ENCODE data around the gene LRRC8C.

The LRRC8C gene

DNA sequence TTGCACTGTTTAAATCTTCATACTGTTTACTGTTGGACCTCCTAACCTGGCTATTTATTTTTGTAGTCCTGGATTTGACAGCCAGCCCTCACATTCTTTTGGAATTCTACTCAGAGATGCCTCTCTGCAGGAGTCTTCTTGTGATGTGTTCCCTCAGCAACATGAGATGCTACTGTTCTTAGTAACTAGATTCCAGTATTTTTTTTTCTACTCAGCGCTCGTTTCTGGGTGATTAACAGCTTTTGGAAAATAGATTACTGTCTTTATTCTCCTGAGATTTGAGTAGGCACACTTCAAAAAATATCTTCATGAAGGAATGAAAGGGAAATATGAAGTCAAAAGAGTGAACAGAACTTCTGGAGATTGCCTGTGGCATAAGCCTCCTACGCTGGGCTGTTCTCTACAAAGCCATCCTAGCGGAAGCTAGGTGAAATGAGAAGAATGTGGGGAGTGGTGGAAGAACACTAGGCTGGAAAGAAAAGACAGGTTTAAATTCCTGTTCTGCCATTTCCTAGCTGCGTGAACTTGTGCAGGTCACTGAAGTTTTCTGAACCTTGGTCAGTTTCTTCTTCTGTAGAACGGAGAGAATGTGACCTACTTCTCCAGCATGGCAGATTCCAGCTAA lies 75.9 kb downstream of the LRRC8C start:
- WGBS, 2 donors (ENCODE audit: extremely low coverage in 2 of 2, insufficient read length in 2 of 2, insufficient replicate concordance in 1 of 2): no CpG with 5 or more reads among the region's 6 CpGs
- no peak overlapping the region for H3K4me3 ChIP-seq (ENCODE audit: low read length in 2 of 2)
- peaks cover 2 to 4% of the 10 kb centered on the region in 2 donors for H3K36me3 ChIP-seq (replicated peaks in 1 of 2; ENCODE audit: control insufficient read depth in 2 of 2, insufficient read depth in 2 of 2, low read length in 2 of 2)
- H3K27me3 ChIP-seq (ENCODE audit: control insufficient read depth in 3 of 3, insufficient read depth in 3 of 3, low read depth in 1 of 3, low read length in 3 of 3): no peaks in the 10 kb centered on the region
- H3K14ac ChIP-seq (ENCODE audit: low read length): no peak overlapping the region
- no peaks in the 10 kb centered on the region for H3K9me3 ChIP-seq (replicated peaks in 1 of 2; ENCODE audit: control insufficient read depth in 2 of 2, insufficient read depth in 1 of 2, low read depth in 1 of 2, low read length in 2 of 2)
- H2BK120ac ChIP-seq (ENCODE audit: low read depth, low read length): no peak overlapping the region
- H3K79me1 ChIP-seq (ENCODE audit: low read depth, low read length): no peaks in the 10 kb centered on the region
- peak overlapping the region; percentile 5 for H2AFZ ChIP-seq (ENCODE audit: low read length)
- DNase-seq (ENCODE audit: low spot score): no peak
- no peak overlapping the region for H3K4me2 ChIP-seq (ENCODE audit: insufficient read depth, low read length, poor library complexity, severe bottlenecking)
- H4K91ac ChIP-seq (ENCODE audit: low read depth, low read length, poor library complexity): no peak overlapping the region
- no peak overlapping the region for H2BK5ac ChIP-seq (ENCODE audit: low read length)
- no peak overlapping the region for H3K9ac ChIP-seq (ENCODE audit: low read depth, low read length, poor library complexity)
- no peak overlapping the region for H3K27ac ChIP-seq (replicated peaks; ENCODE audit: low read length)
- H3K18ac ChIP-seq (ENCODE audit: low read length): no peak overlapping the region
- no peak overlapping the region for H4K8ac ChIP-seq (ENCODE audit: low read depth, low read length)
- H3K23ac ChIP-seq (ENCODE audit: low read depth, low read length, poor library complexity): no peak overlapping the region
- H2AK5ac ChIP-seq (ENCODE audit: low read depth, low read length): no peak overlapping the region
- no peak overlapping the region for H3K4ac ChIP-seq (ENCODE audit: low read length)
- H3K4me1 ChIP-seq (ENCODE audit: control insufficient read depth in 2 of 2, insufficient read depth in 1 of 2, low read depth in 1 of 2, low read length in 2 of 2): peaks cover 4 to 7% of the 10 kb centered on the region in 2 donors
- H2BK15ac ChIP-seq (ENCODE audit: low read length): no peak overlapping the region
- H2BK12ac ChIP-seq (ENCODE audit: low read length): no peak overlapping the region

DNA sequence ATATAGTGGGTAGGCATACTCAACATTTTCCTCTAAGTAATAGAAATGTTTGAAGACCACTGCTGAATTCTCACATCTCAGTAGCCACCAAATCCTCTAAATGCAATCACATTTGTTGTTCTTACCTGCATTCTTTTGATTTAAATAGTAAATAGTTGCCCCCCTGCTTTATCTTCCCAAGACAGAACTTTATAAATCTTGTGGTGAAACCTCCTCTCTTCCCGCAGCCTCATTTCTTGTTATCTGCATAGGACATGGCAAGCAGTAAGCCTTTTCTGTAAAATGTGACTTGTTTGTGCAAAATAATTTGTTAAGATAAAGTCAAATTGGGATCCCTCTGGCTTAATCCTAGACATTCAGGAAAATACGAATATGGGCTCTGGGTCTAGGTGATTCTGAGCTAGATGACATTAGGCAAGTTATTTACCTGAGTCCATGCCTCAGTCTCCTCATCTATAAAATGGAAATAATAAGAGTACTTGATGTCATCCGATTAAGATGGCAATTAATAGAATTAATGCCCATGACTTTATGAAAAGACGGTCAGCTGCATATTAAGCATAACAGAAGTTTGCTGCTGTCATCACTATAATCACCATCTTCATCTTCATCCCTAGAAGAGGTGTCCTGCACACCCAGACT lies 77.7 kb downstream of the LRRC8C start:
- no peak overlapping the region for H3K9ac ChIP-seq (ENCODE audit: low read depth, low read length, poor library complexity)
- peaks cover 2 to 4% of the 10 kb centered on the region in 2 donors for H3K36me3 ChIP-seq (replicated peaks in 1 of 2; ENCODE audit: control insufficient read depth in 2 of 2, insufficient read depth in 2 of 2, low read length in 2 of 2)
- H2BK5ac ChIP-seq (ENCODE audit: low read length): no peak overlapping the region
- no peak for DNase-seq (ENCODE audit: low spot score)
- no peak overlapping the region for H3K4me2 ChIP-seq (ENCODE audit: insufficient read depth, low read length, poor library complexity, severe bottlenecking)
- no peaks in the 10 kb centered on the region for H3K27me3 ChIP-seq (ENCODE audit: control insufficient read depth in 3 of 3, insufficient read depth in 3 of 3, low read depth in 1 of 3, low read length in 3 of 3)
- no peak overlapping the region for H2BK120ac ChIP-seq (ENCODE audit: low read depth, low read length)
- no peak overlapping the region for H4K91ac ChIP-seq (ENCODE audit: low read depth, low read length, poor library complexity)
- no CpG with 5 or more reads among the region's 4 CpGs for WGBS, 2 donors (ENCODE audit: extremely low coverage in 2 of 2, insufficient read length in 2 of 2, insufficient replicate concordance in 1 of 2)
- no peak overlapping the region for H3K27ac ChIP-seq (replicated peaks; ENCODE audit: low read length)
- no peaks in the 10 kb centered on the region for H3K79me1 ChIP-seq (ENCODE audit: low read depth, low read length)
- H4K8ac ChIP-seq (ENCODE audit: low read depth, low read length): no peak overlapping the region
- H3K18ac ChIP-seq (ENCODE audit: low read length): no peak overlapping the region
- H2BK12ac ChIP-seq (ENCODE audit: low read length): no peak overlapping the region
- H3K14ac ChIP-seq (ENCODE audit: low read length): no peak overlapping the region
- H3K4me1 ChIP-seq (ENCODE audit: control insufficient read depth in 2 of 2, insufficient read depth in 1 of 2, low read depth in 1 of 2, low read length in 2 of 2): peaks cover 4 to 7% of the 10 kb centered on the region in 2 donors
- no peak overlapping the region for H2BK15ac ChIP-seq (ENCODE audit: low read length)
- H3K9me3 ChIP-seq (replicated peaks in 1 of 2; ENCODE audit: control insufficient read depth in 2 of 2, insufficient read depth in 1 of 2, low read depth in 1 of 2, low read length in 2 of 2): no peaks in the 10 kb centered on the region
- no peak overlapping the region for H3K4me3 ChIP-seq (ENCODE audit: low read length in 2 of 2)
- H3K23ac ChIP-seq (ENCODE audit: low read depth, low read length, poor library complexity): no peak overlapping the region
- H3K4ac ChIP-seq (ENCODE audit: low read length): no peak overlapping the region
- H2AK5ac ChIP-seq (ENCODE audit: low read depth, low read length): no peak overlapping the region
- H2AFZ ChIP-seq (ENCODE audit: low read length): no peak overlapping the region

DNA sequence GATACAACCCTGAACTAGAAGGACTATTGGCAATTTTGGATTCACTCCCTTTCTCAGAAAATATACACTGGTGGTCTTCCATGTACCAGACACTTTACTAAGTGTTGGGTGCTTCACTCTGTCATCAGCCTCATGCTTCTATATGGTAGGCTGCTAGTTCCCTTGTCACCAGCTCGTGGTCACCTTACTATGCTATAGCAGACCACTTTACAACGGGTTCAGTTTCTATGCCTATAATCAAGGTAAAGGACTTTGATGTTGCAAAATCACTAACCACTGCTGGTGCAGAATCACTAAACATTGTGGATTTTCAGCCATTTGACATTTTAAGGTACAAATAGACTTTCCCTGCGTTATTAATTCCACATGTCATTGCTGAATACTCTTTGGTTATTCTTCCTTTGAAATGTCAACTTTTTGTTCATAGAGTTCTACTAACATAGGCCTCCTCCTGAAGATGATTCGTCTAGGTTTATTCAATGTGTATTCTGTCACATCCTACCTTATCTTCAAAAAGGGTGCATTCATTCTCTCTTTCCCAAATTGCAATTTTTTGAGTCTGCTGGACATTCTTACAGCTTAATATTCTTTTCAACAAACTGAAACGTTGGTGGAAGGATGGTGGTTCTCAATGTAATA lies 78.3 kb downstream of the LRRC8C start:
- no peak overlapping the region for H4K8ac ChIP-seq (ENCODE audit: low read depth, low read length)
- no peak overlapping the region for H3K18ac ChIP-seq (ENCODE audit: low read length)
- H2BK12ac ChIP-seq (ENCODE audit: low read length): no peak overlapping the region
- H3K4me3 ChIP-seq (ENCODE audit: low read length in 2 of 2): no peak overlapping the region
- no peak overlapping the region for H2AFZ ChIP-seq (ENCODE audit: low read length)
- H3K14ac ChIP-seq (ENCODE audit: low read length): no peak overlapping the region
- H3K4me2 ChIP-seq (ENCODE audit: insufficient read depth, low read length, poor library complexity, severe bottlenecking): no peak overlapping the region
- no peak for DNase-seq (ENCODE audit: low spot score)
- H3K36me3 ChIP-seq (replicated peaks in 1 of 2; ENCODE audit: control insufficient read depth in 2 of 2, insufficient read depth in 2 of 2, low read length in 2 of 2): peaks cover 2 to 4% of the 10 kb centered on the region in 2 donors
- no CpG with 5 or more reads among the region's 5 CpGs for WGBS, 2 donors (ENCODE audit: extremely low coverage in 2 of 2, insufficient read length in 2 of 2, insufficient replicate concordance in 1 of 2)
- H3K9ac ChIP-seq (ENCODE audit: low read depth, low read length, poor library complexity): no peak overlapping the region
- no peak overlapping the region for H4K91ac ChIP-seq (ENCODE audit: low read depth, low read length, poor library complexity)
- no peak overlapping the region for H2BK15ac ChIP-seq (ENCODE audit: low read length)
- no peak overlapping the region for H2BK5ac ChIP-seq (ENCODE audit: low read length)
- no peak overlapping the region for H2AK5ac ChIP-seq (ENCODE audit: low read depth, low read length)
- H2BK120ac ChIP-seq (ENCODE audit: low read depth, low read length): no peak overlapping the region
- no peak overlapping the region for H3K4ac ChIP-seq (ENCODE audit: low read length)
- H3K27ac ChIP-seq (replicated peaks; ENCODE audit: low read length): no peak overlapping the region
- H3K4me1 ChIP-seq (ENCODE audit: control insufficient read depth in 2 of 2, insufficient read depth in 1 of 2, low read depth in 1 of 2, low read length in 2 of 2): peaks cover 4 to 7% of the 10 kb centered on the region in 2 donors
- H3K79me1 ChIP-seq (ENCODE audit: low read depth, low read length): no peaks in the 10 kb centered on the region
- no peaks in the 10 kb centered on the region for H3K9me3 ChIP-seq (replicated peaks in 1 of 2; ENCODE audit: control insufficient read depth in 2 of 2, insufficient read depth in 1 of 2, low read depth in 1 of 2, low read length in 2 of 2)
- H3K23ac ChIP-seq (ENCODE audit: low read depth, low read length, poor library complexity): no peak overlapping the region
- no peaks in the 10 kb centered on the region for H3K27me3 ChIP-seq (ENCODE audit: control insufficient read depth in 3 of 3, insufficient read depth in 3 of 3, low read depth in 1 of 3, low read length in 3 of 3)

DNA sequence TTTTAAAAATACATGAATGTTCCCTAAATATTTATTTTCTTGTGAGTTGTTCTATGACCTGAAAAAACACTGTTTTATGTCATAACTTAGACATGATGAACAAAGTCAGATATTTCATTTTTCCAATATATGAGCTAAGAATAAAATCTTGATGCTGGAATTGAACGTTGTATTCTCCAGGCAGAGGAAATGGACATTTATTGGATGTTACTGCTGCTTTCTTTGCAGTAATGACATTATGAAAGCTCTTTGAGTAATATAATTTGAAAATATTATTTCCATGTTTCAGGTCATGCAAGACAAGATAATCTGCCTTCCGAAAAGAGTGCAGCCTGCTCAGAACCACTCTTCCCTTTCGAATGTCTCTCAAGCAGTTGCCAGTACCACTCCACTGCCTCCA lies 79.5 kb downstream of the LRRC8C start:
- no peak overlapping the region for H2BK12ac ChIP-seq (ENCODE audit: low read length)
- peaks cover 2 to 4% of the 10 kb centered on the region in 2 donors for H3K36me3 ChIP-seq (replicated peaks in 1 of 2; ENCODE audit: control insufficient read depth in 2 of 2, insufficient read depth in 2 of 2, low read length in 2 of 2)
- H4K8ac ChIP-seq (ENCODE audit: low read depth, low read length): no peak overlapping the region
- H3K4me1 ChIP-seq (ENCODE audit: control insufficient read depth in 2 of 2, insufficient read depth in 1 of 2, low read depth in 1 of 2, low read length in 2 of 2): peaks cover 4 to 7% of the 10 kb centered on the region in 2 donors
- no peak overlapping the region for H3K4me2 ChIP-seq (ENCODE audit: insufficient read depth, low read length, poor library complexity, severe bottlenecking)
- H3K79me1 ChIP-seq (ENCODE audit: low read depth, low read length): no peaks in the 10 kb centered on the region
- H4K91ac ChIP-seq (ENCODE audit: low read depth, low read length, poor library complexity): no peak overlapping the region
- no peak overlapping the region for H3K4ac ChIP-seq (ENCODE audit: low read length)
- H3K9me3 ChIP-seq (replicated peaks in 1 of 2; ENCODE audit: control insufficient read depth in 2 of 2, insufficient read depth in 1 of 2, low read depth in 1 of 2, low read length in 2 of 2): no peaks in the 10 kb centered on the region
- no peak overlapping the region for H3K23ac ChIP-seq (ENCODE audit: low read depth, low read length, poor library complexity)
- H3K9ac ChIP-seq (ENCODE audit: low read depth, low read length, poor library complexity): no peak overlapping the region
- no peak overlapping the region for H2AFZ ChIP-seq (ENCODE audit: low read length)
- H2BK15ac ChIP-seq (ENCODE audit: low read length): no peak overlapping the region
- H3K27me3 ChIP-seq (ENCODE audit: control insufficient read depth in 3 of 3, insufficient read depth in 3 of 3, low read depth in 1 of 3, low read length in 3 of 3): no peaks in the 10 kb centered on the region
- H3K18ac ChIP-seq (ENCODE audit: low read length): no peak overlapping the region
- H2BK120ac ChIP-seq (ENCODE audit: low read depth, low read length): no peak overlapping the region
- no peak overlapping the region for H2BK5ac ChIP-seq (ENCODE audit: low read length)
- H3K4me3 ChIP-seq (ENCODE audit: low read length in 2 of 2): no peak overlapping the region
- no peak overlapping the region for H2AK5ac ChIP-seq (ENCODE audit: low read depth, low read length)
- no peak overlapping the region for H3K14ac ChIP-seq (ENCODE audit: low read length)
- no peak overlapping the region for H3K27ac ChIP-seq (replicated peaks; ENCODE audit: low read length)
- no peak for DNase-seq (ENCODE audit: low spot score)
- no CpG with 5 or more reads among the region's 3 CpGs for WGBS, 2 donors (ENCODE audit: extremely low coverage in 2 of 2, insufficient read length in 2 of 2, insufficient replicate concordance in 1 of 2)

All from neuronal stem cell (in vitro differentiated cells).